Activated T-cell treated with anti-CD3 and anti-CD28 coated beads, Interleukin-2, amount 50 U/mL, for 1 hour (primary cell): ENCODE results near the gene CNBD2.
A peak's percentile ranks its signal among the peaks of the same experiment; 100 is the strongest.
"Not testable (repeated sequence)": the region's sequence is repeated elsewhere in the genome, so short reads cannot be mapped to it uniquely, and the experiment has no call there.

Experiments used
- DNase-seq: peaks from one replicate; pipeline ENCODE4 v3.0.0-alpha.2; 2020

The CNBD2 gene

DNA sequence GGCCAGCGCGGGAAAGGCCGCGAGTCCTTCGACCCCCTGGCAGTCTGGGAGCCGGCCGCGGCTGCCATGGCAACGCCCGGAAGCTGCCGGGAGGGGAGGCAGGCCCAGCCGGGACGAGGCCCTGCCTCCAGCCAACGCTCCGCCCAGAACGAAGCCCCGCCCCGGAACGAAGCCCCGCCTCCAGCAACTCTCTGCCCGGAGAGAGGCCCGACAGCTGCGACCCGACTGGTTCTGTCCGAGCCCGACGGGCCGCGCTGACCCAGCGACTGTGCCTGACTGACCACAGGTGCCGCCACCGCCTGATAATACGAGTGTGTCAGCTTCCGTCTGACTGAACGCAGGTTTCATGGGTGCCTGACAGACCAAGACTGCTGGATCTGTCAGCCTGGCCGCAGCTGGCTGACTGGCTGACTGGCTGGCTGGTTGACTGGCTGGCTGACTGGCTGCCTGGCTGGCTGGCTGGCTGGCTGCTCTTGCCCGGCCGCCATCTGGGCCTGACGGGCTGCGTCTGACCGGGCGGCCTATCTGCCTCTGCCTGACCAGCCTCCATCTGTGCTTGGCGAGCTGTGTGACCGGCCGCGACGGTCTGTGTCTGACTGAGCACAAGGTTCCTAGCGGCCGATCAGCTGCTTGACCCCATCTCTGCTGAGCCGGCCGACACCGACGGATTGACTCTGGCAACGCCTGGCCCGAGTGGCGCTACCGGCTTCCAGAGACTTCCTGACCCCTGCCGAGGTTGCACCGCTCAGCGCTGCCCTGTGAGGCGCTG, 96.5 kb downstream of the CNBD2 start:
- peak; percentile 98 for DNase-seq

DNA sequence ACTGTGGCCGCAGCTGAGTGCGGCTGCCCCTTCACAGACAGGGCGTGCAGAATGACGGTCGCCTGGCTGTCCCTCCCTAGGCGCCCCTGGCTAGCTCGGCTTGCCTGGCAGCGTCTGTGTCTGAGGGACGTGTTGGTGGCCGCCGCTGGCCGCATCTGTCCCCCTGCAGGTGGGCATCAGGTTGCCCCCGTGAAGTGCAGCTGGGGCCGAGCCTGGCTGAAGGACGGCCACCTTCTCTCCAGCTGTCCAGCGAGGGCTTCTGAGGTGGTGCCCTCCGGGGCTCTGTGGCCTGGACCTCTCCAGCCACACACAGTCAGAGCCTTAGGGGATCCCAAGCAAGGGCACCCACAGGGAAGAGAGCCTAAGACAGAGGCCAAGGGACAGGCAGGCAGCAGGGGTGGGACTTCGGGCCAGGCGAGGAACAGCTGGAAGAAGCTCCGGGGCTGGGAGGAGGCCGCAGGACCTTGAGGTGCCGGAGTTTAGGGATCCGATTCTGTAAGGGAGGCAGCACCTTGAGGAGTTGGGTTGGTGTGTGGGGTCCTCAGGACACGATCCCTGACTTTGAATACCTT, 97.1 kb downstream of the CNBD2 start:
- DNase-seq, result no peak

DNA sequence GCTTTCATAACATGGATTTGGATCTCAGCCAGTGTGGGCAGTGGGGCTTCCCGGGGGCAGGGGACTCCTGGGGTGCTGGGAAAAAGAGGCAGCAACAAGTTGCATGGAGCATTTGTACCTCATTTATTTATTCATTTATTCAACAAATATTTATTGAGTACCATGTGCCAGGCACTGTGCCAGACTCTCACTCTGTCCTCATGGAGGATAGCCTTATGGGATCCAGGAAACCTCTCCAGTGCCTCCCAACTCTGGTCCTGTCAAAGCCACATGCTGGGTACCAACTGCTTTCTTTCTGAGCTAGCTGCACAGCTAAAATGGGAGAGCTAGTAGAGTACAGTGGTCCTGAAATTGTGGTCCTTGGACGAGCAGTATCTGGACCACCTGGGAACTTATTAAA, 98.4 kb downstream of the CNBD2 start:
- DNase-seq, result no peak

DNA sequence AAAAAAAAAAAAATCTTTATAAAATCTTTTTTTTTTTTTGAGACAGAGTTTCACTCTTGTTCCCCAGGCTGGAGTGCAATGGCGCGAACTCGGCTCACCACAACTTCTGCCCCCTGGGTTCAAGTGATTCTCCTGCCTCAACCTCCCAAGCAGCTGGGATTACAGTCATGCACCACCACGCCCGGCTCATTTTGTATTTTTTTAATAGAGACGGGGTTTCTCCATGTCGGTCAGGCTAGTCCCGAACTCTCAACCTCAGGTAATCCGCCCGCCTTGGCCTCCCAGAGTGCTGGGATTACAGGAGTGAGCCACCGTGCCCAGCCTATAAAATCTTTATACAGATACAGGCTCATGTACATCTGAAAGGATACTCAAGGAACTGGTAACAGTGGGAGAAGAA, 100.1 kb downstream of the CNBD2 start:
- DNase-seq, result not testable (repeated sequence)

DNA sequence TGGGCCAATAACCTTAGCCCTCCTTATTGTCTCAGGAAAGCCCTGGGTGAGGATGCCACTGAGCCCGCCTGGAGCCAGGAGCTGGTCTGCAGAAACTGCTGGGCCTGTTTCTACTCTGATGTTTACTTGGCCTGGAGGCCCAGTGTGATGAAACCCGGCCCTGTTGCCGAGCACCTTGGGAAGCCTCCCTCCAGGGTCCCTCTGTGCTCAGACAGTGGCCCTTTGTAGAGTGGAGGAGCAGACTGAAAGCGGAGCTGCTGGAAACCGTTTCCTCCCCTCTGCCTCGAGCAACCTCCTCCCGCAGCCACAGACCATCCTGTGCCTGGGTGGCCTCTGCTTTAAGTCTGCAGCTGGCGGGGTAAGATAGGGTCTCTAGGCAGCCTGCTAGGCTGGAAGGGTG, 102.1 kb downstream of the CNBD2 start:
- DNase-seq, result no peak

DNA sequence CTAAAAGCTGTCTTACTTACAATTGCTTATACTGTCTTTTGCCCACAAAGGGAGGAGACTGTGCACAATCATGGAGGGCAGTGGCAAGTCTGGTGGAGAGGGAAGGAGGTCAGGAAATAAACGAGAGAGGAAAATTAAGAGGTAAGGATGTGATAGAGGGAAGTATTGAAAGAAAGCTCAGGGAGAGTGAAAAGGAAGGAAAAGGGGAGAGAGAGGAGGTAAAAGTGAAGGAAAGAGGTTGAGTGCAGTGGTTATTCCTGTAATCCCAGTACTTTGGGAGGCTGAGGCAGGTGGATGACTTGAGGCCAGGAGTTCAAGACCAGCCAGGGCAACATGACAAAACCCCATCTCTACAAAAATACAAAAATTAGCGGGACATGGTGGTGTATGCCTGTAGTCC, 103.5 kb downstream of the CNBD2 start:
- no peak for DNase-seq

DNA sequence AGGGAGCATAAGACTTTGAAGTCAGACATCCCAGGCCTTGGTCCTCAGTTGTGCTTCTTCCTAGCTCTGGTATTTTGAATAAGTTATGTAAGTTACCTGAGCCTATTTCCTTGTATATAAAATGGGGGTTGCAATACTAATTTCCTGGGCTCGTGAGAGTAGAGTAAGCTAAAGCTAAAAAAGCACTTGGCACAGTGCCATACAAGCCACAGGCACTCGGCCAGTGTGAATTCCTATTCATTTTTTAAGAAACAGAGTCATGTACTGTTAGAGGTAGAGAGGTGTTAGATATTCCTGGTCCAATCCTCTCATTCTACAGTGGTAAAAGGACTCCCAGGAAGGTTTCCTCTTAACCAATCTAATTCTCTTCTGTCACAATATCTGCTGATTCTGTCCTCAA, 106.6 kb downstream of the CNBD2 start:
- no peak for DNase-seq

DNA sequence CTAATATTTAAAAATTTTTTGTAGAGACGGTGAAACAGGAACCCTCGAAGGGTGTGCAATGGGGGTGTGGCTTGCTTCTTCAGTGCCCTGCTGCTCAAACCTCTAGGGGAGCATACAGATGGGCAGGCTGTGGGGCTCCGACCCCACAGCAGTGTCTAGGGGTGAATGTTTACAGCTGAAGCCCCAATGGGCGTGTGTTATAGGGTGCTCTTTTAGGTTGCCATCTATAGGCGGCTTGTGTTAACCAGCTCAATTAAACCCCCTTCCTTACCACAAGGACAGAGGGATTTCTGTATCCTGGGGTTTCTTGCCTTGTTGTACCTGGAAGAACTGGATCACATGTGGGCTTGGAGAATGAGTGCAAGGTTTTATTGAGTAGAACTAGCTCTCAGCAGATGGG, 109.4 kb downstream of the CNBD2 start:
- DNase-seq, result not testable (repeated sequence)

DNA sequence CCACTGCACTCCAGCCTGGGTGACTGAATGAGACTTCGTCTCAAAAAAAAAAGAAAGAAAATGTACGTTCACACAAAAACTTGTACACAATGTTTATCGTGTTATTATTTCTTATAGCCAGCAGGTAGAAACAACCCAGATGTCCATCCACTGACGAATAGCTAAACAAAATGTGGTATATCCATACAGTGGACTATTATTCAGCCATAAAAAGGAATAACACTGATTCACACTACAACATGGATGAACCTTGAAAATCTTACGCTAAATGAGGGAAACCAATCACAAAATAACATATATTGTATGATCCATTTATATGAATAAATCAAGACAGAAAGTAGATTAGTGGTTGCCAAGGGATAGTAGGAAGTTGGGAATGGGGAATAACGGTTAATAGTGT, 111.1 kb downstream of the CNBD2 start:
- DNase-seq, result no peak

DNA sequence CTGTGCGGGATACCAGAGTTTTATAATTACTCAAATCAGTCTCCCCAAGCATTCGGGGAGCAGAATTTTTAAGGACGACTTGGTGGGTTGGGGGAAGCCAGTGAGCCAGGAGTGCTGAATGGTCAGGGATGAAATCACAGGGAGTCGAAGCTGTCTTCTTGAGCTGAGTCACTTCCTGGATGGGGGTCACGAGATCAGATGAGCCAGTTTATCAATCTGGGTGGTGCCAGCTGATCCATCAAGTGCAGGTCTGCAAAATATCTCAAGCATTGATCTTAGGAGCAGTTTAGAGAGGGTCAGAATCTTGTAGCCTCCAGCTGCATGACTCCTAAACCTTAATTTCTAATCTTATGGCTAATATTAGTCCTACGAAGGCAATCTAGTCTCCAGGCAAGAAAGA, 111.6 kb downstream of the CNBD2 start:
- DNase-seq, result not testable (repeated sequence)
